Activated CD4-positive, CD25-positive, alpha-beta regulatory T cell (primary cell): ENCODE data around the gene APBA2.
A peak's percentile ranks its signal among the peaks of the same experiment; 100 is the strongest.

Experiments used
- DNase-seq, 4 experiments: peaks; one replicate each; lab custom pipeline; 2025; lab: John Stamatoyannopoulos, UW

Gene APBA2

DNA sequence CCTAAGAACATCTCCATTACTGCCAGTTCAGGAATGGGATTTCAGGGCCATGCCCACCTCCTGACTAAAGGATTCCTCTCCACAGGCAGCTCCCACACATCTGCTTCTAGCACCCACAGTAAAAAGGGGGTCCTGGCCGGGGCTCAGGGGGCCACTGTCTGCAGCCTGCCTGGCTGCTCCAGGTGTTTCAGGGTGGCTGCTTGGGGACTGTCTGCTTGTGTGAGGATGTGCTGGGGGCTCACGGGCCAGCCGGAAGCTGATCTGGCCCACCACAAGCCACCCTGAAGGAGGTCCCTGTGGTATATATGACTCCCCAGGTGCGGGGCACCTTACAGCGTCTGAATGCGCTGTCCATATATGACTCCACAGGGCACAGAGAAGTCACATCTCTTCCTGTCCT is 248.5 kb downstream of the APBA2 start:
- no peak for DNase-seq

DNA sequence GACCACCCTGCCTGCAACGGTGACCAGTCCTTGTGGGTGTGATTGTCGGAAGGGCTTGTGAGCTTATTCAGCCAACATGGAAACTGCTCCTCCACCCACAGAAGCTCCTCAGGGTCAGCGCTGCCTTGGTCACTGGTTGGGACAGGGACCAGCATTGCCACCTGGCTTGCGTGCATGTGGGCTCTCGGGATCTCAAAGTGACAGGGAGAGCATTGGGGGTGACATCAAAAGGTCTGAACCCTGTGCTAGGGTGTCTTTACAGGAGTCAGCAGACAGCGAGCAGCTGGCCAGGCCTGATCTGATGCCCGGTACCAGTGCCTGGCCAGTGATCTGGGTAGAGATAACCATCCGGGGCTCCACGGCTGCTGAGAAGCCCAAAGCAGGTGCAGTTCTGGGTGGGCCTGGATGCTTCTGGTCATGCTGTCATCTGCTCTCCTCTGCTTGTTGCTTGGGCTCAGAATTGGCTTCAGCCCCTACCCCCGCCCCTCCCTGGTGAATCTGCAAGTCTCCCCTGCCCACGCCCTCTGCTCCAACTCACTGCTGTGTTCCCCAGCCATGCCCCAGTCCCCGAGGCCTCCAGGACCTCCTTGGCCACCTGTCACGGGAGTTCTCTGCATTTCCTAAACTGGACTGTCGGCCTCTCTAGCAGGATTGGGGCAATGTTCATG is 249.0 kb downstream of the APBA2 start:
- no peak for DNase-seq

DNA sequence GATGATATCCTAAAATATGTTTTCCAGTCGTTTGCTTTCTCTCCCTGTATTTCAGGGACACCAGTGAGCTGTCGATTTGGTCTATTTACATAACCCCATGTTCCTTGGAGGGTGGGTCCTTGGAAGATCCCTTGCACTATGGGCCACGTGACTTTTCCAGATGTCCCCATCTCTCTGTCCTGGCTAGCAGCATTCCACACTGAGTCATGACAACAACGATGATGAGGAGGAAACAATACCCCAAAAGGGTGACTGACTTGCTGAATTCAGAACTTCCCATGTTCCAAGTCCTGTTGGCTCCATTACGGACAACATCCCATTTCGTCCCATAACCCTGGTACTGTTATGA is 249.5 kb downstream of the APBA2 start:
- no peak for DNase-seq

DNA sequence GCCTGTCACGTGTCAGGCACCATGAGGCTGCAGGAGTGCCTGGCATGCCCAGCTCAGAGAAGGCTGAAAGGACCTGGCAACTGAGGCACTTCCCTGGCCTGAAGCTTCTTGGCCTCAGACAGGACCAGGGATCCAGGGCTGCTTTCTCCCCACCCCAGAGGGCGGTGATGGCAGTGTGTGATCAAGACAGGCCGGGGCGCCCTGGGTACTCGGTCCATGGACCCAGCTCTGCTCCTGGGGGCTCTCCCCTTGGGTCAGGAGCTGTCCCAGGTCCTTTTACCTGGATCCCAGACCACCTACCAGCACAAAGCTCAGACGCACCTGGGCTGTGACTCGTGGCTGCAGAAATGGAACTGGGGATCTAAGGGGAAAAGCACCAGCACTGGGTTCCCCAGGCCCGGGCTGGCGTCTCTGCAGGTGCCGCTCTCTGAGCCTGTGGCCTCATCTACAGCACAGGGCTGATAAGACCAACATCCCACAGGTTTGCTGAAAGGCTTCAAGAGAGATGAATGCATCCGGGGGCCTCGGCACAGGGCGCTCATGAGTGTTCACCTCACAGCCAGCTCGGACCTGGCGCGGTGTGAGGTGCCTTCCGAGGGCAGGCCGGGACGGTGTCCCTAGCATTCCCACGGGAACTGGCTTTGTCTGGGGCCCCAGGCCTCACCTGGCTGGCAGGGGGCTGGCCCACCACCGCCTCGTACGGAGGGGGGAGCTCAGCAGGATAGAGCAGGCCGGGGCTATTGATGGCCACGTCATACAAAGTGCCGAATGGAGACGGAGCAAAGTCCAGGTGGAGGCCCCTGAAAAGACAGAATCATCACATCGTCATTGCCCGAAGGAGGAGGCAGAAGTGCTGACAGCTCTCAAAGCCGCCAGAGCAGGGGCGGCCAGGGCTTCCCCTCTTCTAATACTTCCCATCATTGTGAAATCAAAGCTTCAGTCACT is 250.2 kb downstream of the APBA2 start:
- DNase-seq: no peak

DNA sequence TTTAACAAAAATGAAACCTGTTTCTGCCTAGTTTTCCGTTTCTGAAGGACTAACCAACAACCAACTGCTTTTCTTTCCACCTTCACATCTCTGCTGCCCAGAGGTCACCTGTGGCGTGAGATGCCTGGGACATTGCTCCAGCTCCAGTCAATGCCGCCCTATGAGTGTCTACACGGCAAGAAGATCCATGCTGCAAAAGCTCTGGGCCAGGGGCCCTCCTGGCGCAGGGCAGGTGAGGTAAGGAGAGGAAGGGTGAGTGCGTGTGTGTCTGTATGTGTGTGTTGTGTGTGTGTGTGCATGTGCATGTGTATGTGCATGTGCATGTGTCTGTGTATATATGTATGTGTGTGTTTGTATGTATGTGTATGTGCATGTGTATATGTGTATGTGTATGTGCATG is 252.5 kb downstream of the APBA2 start:
- DNase-seq: no peak

DNA sequence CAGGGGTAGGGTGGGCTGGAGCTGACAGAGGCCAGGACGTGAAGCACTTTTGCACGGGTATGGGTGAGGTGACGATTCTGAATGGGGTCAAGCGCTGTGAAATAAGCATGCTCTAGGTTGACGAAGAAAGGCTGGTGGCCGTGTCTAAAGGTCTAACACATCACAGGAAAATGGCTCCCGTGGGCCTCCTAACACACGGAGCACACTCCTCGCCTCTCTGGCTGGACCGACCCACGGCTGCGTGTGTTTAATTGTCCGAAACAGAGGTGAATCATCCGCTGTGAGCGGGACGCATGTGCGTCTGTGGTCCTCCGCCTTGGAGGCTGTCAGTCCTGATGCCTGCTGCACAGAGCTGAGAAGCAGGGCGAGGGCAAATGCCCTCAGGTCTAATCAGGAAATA is 253.3 kb downstream of the APBA2 start:
- no peak for DNase-seq

DNA sequence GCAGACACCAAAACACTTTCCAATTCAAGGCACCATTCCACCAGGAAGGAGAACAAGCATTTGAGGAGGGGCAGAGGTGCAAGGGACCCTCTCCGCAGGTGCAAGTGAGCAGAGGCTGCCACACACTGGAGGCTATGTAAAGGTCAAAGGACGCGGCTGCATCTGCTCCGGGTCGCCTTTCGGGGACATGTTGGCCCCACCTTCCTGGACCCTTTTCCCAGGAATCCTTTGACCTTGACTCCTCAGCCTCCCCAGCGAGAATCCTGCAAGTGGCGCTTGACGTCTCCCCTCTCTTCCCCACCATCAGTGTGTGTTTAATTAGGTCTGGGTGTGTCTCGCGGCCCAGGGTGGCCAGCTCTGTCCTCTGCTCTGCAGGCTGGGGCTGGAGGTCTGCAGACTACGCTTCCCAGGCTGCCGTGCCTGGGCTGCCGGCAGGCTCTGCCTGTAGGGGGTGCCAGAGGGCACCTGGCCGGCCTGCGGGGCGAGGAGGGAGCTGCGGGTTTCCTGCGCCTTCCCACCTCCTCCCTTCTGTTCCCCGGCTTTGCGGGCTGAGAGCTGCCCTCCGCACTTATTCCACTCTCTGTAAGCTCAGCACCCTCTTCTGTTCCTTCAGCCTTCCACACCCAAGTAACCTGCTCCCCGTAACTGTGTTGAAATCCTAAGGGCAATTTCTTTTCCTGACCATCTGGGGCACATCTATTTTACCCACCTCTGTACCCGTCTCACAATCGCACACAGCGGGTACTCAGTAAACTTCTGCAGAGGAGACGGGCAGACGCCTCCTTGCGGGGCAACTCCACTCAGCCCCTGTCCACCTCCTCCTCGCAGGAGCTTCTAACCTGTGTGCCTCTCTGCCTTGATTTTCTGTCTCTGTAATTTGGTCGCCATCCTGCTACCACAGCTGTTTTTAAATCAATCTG is 254.0 kb downstream of the APBA2 start:
- DNase-seq: peak; percentile 11 to 41 (median 22)

DNA sequence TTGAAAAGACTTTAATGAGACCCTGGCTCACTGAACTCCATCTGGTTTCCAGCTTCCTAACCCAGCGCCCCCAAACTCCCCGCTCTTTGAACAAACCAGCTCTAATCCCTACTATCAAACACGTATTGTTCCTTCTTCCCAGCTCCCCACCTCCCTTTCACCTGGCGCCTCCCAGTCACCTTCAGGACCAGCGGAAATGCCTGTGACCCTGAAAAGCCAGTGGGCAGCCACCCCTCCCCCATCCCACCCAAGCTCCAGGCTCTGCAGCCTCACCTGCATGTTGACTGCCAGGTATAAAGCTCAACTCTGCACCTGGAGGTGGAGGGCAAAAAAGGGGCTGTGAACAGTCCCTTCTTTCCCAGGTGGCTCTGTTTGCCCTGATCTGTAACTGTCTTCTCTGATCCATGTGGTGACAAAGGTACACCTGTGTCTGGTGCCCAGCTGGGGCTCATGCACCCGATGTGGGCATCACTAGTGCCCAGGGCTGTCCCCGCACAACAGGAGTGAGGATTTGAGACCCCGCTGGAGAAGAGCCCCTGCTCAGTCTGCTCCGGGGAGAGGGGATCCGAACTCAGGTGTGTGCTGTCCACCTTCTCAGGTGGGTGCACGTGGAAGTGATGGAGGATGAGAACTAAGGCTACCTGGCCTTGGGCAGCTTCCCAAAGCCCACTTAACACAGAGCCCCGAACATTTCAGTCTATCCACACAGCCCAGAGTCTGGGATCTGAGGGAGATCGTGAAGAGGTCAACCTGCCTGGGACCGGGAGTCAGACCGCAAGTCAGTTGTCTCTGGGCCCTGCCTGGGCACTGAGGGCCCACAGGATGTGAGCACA is 254.9 kb downstream of the APBA2 start:
- no peak for DNase-seq

DNA sequence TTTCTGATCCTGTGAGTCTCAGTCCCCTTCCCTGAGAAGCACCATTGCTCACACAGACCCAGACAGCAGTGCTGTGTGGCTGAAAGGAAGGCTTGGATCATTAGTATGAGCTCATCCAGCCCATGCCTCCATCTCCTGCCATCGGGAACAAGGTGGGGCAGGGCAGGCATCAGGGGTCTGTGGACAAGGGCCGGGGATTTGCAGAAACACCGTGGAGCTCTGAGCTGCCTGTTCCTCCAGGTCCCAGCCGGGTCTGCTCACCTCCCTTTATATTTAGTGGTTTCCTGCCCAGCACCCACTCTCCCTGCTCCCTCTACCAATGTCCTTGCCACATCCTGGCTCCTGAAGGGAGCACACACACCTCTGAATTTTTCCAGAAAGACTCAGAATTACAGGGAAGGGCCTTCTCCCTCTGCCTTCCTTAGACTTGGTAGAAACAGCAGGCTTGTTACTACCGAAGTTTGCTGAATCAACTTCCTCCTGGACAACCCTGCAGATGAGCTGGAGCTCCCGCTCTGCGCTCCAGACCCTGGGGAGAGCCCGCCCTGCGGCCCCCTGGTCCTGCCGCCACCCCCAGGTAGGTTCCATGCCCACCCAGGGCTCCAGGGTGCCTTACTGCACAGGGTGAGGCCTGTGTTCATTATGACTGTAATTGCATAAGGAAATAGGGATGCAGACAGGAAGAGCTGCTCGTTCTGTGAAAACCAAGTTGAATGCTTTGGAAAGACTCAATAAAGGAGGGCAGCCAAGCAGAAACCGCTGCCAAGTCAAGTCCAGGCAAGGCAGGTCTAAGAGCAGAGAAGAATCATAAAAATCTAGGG is 255.7 kb downstream of the APBA2 start:
- no peak for DNase-seq

DNA sequence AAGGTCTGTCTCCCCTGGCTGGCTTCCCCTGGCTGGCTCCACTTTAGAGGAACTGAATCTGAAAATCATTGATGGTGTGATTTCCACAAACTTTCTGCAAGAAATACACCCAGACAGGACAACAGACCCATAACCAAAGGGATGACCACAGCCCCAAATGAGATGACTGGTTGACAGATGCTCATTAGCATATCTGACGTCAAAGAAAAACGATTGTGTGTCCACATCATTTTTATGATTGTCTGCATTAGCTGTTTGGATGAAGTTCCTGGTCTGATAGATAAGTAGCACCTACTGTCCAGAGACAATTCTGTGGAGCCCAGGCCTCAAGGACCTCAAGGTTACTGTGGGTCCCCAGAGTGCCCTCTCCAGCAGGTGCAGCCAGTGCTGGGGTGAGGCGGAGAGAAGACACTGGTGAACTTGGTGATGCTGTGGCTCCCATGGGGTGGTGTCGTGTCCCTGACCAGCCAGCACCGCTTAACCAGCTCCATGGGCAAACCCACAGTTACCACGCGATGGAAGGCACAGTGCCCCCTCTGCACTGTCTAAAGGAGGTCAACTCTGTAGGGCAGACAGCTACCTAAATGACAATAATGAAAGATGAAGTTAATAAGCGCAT is 256.5 kb downstream of the APBA2 start:
- no peak for DNase-seq

DNA sequence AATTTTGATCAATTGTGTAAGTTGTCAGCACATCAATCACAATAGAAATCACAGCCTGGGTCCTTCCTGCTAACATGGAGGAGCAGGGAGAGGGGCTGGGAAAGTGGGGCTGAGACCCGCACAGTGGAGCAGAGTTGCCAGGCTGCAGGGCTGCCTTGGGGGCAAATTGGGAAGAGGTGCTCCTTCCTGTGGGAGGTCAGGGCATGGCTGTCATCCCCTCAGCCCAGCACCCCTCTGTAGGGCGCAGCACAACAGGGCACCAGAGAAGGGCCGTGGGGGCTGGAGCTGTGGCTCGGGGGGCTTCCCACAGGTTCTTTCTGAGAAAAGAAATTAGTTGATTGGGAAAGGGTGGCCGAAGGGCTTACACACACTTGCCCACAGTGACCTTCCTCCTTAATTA is 257.5 kb downstream of the APBA2 start:
- no peak for DNase-seq

DNA sequence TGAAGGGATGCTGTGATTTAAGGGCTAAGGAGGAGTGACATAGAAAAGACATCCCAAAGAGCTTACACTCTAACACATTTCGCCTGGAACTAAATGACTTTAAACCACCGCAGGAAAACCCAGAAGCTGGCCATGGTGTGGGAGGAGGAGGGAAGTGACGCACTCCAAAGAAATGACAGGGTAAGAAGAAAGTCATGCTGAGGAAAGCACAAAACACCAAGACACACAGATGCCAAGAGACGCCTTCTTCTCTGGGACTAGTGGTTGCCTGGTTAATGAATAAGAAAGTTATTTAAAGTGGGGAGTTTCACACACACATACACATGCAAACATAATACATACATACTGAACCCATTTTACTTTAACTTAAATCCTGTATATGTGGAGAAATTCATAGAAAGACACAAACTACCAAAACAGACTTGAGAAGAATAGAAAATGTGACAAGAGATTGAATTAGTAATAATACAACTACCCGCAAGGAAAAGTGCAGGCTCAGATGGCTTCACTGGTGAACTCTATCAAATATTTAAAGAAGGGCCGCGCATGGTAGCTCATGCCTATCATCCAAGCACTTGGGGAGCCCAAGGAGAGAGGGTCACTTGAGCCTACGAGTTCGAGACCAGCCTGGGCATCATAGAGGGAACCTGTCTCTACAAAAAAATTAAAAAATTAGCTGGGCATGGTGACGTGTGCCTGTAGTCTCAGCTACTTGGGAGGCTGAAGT is 258.3 kb downstream of the APBA2 start:
- DNase-seq: no peak

DNA sequence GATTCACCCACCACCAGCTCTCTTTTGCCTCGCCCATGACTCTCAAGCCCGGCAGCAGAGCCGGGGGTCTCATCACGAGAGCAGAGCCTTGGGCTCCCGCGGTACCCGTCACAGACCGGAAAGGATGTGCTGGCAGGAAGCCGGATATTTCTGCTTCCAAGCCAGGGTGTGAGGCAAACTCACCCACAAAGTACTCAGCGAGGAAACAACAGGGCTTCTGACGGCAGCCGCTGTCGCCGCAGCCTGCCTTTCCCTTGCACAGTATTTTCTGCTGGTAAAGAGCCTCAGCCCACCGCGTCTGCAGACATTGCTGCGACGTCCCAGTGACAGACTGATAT is 263.9 kb downstream of the APBA2 start:
- no peak for DNase-seq

DNA sequence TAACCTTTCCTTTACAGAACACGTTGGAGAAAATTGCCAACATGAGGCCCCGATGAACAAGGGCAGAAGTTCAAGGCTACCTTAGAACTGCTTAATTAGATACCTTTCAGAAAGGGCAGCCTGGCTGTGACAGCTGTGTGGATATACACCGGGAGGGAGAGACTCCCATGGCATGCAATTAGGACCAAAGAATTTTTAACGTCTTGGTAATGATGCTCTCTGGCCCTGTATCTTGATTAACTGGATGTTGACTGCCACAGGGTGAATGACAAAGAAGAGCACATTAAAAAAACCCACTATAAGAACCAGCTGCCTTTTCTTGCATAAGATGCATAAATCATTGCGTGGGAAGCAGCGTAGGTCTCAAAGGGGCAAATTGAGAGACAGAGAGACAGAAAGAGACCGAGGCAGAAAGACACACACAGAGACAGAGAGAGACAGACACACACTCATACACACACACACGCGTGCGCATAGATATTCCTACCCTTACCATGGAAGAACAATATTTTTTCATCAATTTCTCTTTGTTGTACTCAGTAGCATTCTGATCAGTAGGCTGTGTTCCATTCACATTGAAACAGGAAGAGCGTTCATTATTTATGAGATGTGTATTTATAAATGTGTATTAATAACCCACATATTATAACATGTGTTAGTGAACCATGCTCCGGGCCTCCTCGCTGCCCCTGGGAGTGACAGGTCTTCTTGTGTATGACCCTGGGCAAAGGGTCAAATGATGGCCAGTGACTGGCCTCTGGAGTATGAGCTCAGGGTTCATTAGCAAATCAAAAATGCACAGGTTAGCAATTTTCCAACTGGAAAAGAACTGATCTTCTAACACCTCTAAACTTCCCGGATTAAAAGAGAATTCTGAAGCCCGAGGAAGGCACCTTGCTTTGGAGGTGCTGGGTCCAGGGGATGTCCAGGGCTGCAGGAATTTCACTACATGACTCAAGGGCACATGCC is 265.0 kb downstream of the APBA2 start:
- no peak for DNase-seq

DNA sequence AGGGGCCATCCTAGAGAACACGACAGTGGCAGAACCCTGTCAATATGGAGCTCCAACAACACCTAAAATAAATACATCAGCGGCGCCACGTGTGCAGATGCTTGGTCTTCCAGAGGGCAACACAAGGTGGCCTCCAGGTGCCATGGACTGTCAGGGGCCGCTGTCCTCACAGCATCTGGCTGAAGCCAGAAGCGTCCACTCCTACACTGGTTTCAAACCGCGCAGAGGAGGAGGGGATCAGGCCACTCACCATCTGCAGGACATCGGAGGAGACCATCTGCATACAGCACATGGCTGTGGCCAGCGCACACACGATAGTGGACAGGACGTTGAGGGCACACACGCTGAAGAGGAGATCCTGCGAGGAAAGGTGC is 265.7 kb downstream of the APBA2 start:
- DNase-seq: no peak

DNA sequence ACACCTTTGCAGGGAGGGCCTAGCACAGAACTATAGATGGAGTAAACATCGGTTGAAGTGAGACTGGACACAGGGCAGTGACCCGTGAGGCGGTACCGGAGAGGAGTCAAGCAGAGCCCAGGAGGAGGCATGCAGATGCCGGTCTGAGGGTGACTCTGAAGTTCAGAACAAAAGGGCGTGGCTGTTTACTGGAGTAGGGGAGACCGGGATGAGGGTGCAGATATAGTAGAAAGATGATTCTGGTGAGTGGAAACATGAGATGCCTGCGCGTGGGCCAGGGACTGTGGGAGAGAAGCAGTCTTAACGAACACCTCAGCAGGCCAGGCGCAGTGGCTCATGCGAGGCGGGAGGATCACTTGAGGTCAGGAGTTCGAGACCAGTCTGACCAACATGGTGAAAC is 270.7 kb downstream of the APBA2 start:
- DNase-seq: no peak

DNA sequence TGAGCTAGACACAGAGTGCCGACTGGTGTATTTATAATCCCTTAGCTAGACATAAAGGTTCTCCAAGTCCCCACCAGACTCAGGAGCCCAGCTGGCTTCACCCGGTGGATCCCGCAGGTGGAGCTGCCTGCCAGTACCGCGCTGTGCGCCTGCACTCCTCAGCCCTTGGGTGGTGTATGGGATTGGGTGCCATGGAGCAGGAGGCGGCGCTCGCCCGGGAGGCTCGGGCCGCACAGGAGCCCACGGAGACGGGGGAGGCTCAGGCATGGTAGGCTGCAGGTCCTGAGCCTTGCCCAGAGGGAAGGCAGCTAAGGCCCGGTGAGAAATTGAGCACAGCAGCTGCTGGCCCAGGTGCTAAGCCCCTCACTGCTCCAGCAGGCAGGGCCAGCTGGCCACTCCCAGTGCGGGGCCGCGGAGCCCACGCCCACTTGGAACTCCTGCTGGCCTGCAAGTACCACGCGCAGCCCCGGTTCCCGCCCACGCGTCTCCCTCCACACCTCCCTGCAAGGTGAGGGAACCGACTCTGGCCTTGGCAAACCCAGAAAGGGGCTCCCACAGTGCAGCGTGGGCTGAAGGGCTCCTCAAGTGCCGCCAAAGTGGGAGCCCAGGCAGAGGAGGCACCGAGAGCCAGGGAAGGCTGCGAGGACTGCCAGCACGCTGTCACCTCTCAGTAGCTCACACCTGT is 274.1 kb downstream of the APBA2 start:
- no peak for DNase-seq

DNA sequence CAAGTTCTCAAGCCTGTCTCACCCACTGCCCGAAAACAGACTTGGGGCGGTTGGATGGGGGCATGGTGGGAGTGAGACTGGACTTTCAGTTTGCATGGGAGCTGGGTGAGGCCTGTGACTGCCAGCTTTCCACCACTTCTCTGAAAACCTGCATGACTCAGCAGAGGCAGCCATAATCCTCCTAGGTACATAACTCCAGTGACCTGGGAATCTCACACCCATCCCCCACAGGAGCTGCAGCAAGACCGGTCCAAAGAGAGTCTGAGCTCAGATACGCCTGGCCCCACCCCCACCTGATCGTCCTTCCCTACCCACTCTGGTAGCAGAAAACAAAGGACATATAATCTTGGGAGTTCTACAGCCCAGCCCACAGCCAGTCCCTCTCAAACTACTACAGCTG is 276.6 kb downstream of the APBA2 start:
- no peak for DNase-seq
